ENCODE results near the gene FRMD6.
A peak's percentile ranks its signal among the peaks of the same experiment; 100 is the strongest.
"Not testable (repeated sequence)": the region's sequence is repeated elsewhere in the genome, so short reads cannot be mapped to it uniquely, and the experiment has no call there.

The FRMD6 gene

DNA sequence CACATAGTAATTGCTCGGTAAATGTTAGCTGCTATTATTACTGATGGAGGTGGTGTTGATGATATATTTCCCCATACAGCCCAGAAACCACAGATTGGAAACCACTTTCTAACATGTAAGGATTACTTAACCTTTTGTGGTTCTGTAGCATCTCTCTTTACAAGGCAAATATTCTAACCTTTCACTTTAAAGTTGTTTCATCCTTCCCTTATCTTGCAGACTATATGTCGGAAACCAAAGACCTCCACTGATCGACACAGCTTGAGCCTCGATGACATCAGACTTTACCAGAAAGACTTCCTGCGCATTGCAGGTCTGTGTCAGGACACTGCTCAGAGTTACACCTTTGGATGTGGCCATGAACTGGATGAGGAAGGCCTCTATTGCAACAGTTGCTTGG is 75.8 kb downstream of the FRMD6 start:
- no peak for DNase-seq

DNA sequence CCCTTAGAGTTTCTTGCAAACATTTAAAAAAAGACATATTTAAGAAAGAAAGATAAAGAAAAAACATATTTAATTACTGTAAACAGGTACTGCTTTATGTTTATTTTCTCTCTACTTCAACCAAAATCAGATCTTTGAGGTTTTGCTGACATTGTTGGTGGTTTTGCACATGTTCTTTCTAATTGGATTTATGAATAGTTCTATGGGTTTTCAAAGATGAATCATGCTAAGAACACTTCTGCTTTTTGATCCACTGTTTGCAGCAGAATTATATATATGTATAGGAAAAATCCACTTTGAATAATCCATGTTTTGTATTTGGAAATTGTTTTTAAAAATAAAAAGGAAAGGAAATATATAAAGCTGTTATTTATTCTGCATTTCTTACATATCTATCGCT is 78.4 kb downstream of the FRMD6 start:
- peak; percentile 75 for DNase-seq

GRCh38 chr14:51730684-51731083 is 79.0 kb downstream of the FRMD6 start:
- DNase-seq: no peak

DNA sequence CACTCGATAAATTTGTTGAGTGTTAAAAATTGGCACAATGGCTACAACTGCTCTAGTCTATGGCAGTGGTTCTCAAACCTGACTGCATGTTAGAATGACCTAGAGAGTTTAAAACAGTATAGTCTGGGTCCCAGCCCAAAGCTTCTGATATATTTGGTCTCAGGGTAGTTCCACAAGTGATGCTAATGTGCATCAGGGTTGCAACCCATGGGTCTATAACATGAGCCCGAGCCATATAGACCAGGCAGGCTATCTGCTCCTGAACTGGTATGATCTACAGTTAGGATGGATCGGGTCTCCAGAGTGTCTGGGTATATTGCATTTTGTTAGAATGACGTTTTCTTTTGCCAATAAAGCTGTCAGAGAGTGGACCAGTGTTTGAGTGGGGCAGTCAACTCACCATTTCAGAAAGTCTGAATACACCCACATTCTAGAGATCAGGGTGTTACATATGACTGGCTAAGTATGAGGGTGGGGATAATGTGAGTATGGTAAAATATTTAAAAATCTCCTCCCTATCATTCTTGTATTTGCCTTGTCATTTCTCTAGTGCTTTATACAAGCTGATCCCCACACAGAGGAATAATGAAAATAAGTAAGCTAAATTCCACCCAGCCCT is 80.9 kb downstream of the FRMD6 start:
- no peak for DNase-seq

DNA sequence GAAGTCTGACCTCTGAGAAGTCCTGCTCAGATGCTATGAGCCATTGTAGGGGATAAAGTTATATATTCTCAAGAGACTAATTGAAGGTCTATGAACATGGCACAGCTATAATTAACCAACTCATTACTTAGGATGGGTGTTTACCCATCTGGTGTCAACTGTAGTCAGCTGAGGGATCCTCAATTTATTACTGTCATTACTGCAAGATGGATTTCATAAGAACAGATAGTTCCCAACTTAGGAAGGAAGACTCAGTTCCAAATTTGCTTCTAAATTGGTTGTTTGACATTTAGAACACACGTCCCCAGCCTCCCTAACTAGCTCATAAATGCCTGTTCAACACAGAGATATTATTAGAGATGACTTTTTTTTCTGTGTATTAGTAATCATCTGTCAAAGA is 81.4 kb downstream of the FRMD6 start:
- DNase-seq: no peak

GRCh38 chr14:51735851-51736250 is 84.1 kb downstream of the FRMD6 start:
- DNase-seq: no peak

DNA sequence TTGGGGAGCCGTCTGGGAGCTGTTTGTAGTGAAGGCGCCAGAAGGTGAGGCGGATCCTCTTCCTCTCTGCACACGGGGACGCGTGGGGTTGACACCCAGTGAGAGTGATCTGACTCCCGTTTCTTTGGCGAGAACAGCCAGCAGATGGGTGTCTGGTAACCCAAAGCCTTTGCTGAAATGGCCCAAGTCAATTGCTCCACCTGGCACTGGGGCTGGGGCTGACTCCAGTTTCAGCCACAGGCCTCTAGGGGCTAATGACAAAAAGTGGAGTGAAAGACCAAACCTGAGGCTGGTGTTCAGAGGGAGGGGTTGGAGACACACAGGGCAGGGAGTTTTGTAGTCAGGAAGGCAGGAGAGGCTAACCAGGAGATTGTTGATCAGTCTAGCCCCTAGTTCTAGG is 87.0 kb downstream of the FRMD6 start:
- DNase-seq: no peak

DNA sequence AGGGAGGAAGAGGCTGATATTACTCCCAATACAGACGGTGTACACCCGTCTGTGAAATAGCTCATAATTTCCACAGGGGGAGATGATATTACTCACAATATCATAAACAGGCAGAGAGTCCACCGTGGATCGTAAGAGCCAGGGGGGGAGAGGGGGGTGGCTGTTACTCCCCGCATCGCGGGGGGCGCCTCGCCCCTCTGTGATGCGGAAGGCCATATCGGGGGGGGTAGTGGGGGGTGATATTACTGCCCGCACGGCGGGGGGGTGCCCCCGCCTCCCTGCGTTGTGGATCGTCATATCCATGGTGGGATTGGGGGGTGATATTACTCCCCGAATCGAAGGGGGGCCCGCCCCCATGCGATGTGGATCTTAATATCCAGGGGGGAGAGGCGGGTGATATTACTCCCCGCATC is 91.9 kb downstream of the FRMD6 start:
- no peak for DNase-seq

DNA sequence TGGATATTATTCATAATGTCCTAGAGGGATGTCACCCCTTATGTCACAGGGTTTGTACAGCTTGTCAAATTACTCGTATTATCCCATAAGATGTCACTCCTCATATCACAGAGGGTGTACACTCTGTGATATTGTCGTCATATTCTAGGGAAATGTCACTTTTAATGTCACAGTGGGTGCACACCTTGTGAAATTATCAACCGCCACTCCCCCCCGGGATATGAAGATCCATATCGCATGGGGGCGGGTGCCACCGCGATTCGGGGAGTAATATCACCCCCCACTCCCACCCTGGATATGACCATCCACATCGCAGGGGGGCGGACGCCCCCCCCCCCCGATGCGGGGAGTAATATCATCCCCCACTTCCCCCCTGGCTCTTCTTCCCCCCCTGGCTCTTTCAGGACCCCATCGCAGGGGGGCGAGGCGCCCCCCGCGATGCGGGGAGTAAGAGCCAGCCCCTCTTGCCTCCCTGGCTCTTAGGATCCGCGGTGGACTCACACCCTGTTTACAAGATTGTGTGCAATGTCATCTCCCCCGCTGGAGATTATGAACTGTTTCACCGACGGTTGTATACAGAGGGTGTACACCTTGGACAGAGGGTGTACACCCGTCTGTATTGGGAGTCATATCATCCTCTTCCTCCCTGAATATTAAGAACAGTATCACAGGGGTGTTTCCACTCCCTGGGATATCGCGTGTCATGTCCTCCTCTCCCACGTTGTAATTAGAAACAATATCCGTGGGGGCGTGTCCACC is 92.8 kb downstream of the FRMD6 start:
- DNase-seq: no peak

GRCh38 chr14:51746823-51747222 is 95.1 kb downstream of the FRMD6 start:
- DNase-seq: not testable (repeated sequence)

DNA sequence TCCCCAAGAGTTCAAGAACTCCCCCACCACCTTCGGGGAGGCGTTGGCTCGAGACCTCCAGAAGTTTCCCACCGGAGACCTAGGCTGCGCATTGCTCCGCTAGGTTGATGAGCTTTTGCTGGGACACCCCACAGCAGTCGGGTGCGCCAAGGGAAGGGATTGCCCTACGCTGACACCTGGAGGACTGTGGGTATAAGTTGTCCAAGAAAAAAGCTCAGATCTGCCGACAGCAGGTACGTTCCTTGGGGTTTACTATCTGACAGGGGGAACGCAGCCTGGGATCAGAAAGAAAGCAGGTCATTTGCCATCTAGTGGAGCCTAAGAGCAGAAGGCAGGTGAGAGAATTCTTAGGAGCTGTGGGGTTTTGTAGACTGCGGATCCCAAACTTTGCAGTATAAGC is 98.8 kb downstream of the FRMD6 start:
- no peak for DNase-seq

DNA sequence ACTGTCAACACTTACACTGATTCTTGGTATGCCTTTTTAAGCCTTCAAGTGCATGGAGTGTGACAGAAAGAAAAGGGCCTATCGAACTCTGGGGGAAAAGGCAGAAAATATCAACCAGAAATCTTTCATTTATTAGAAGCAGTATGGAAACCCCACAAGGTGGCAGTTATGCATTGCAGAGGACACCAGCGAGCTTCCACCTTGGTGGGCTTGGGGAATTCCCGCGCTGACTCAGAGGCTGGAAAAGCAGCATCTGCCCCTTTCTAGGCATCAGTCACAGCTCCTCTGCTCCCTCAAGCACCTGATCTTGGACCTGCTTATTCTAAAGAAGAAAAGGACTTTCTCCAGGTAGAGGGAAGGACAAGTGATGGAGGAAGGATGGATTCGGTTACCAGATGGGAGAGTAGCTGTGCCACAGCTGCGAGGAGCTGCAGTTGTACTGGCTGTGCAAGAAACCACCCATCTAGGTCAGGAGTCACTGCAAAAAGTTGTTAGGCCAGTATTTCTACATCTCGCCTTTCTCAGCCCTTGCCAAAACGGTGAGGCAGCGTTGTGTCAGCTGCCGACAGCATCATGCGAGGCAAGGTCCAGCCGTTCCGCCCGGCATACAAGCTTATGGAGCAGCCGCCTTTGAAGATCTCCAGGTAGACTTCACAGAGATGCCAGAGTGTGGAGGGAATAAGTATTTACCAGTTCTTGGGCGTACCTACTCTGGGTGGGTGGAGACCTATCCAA is 100.1 kb downstream of the FRMD6 start:
- not testable (repeated sequence) for DNase-seq

- not testable (repeated sequence) for DNase-seq
Observed at GRCh38 chr14:51757756-51758155, 106.0 kb downstream of the FRMD6 start.

- no peak for DNase-seq
Observed at GRCh38 chr14:51759950-51760349, 108.2 kb downstream of the FRMD6 start.

GRCh38 chr14:51765726-51766125 is 114.0 kb downstream of the FRMD6 start:
- not testable (repeated sequence) for DNase-seq

DNA sequence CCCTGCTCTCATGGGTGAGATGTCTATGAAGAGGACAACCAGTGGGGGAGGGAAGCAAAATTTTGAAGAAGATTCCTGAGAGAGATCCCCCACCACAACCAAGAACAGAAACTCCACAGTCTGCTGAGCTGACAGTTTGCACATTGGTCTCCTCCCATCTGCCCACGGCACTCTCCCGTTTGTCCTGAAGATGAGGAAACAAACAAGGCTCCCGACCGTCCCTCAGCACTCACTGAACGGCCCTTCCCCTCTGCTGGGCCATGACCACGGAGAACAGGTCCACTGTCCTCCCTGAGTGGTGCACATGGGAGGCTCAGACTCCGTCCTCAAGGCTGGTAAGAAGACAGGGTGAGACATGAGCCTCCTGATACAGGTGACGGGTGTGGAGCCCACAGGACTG is 114.9 kb downstream of the FRMD6 start:
- not testable (repeated sequence) for DNase-seq

GRCh38 chr14:51769261-51769660 is 117.6 kb downstream of the FRMD6 start:
- not testable (repeated sequence) for DNase-seq

GRCh38 chr14:51774209-51774608 is 122.5 kb downstream of the FRMD6 start:
- no peak for DNase-seq

DNA sequence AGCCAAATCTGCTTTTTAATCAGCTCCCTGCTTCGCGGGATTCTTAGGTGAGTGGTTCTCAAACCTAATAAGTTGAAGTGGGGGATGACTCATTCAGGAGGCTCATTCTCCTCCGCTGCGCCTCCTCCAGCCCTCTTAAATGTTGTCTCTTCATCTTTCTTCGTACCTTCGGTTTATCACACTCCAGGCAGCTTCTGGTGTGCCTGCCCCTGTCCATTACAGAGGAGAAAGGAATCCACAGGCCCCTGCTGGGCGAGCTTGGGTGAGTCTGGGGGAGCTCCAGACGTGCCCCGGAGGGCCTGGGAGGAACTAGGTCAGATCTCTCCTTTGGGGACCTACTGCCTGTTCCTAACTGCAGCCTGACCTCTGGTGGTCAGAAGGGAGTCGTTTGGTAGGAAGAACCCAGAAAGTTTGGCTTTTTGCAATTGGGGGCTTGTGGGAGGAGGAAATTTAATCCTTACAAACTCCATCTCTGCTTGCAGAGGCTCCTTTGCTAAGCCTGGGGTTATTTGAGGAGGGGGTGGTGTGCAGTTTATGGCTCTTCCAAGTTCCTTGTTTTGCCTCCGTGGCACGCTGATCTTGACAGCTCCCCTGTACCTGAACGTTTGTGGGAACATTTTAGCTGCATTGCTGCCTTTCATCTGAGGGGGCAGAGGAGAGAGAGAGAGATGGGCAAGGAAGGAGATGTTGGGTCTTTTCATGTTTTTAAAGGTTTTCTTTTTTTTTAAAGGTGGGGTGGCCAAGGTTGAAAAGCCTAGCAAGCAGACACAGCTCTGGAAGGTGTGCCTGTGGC is 124.6 kb downstream of the FRMD6 start:
- peak; percentile 17 for DNase-seq

DNA sequence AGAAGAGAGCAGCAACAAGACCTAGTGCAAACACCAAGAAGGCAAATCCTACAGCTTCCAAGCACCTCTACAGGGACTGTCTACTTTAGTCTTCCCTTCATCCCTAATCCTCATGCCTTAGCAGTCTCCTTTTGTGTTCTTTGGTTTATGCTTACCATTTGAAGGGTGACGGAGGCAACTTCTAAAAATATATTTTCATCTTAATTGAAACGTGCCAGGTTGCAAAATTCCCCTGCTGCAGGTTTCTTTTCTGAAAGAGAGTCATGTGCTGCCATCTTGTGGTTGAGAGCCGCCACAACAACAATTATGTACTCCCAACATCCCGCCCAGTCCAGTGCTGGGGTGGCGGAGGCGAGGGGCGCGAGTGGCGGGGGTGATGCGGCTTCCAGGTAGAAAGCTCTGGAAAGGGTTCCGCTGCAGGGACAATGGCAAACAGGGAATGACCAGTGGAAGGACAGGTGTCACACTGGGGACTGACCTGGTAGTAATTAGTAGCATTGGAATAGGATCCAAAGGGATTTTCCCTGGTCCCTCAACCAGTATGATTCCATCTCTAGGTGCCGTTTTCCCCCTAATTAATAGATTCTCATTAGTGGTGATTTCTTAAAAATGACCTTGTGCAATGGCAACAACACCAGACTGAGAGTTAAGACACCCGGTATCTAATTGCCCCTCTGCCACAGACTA is 128.4 kb downstream of the FRMD6 start:
- DNase-seq: peak; percentile 14

Measured in MV-4-11 (cell line).